GM21825 (cell line): Measurements from ENCODE around the gene CCL21.
"Not testable (repeated sequence)": the region's sequence is repeated elsewhere in the genome, so short reads cannot be mapped to it uniquely, and the experiment has no call there.

ENCODE experiments used
- ATAC-seq: cut with Tn5 transposase; IDR thresholded peaks from one replicate; pipeline ENCODE4 v1.9.1; 2021; ENCODE audit warnings: mild to moderate bottlenecking, moderate library complexity; ENCODE audit not compliant: unreplicated experiment

CCL21 gene, protein sequence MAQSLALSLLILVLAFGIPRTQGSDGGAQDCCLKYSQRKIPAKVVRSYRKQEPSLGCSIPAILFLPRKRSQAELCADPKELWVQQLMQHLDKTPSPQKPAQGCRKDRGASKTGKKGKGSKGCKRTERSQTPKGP

DNA sequence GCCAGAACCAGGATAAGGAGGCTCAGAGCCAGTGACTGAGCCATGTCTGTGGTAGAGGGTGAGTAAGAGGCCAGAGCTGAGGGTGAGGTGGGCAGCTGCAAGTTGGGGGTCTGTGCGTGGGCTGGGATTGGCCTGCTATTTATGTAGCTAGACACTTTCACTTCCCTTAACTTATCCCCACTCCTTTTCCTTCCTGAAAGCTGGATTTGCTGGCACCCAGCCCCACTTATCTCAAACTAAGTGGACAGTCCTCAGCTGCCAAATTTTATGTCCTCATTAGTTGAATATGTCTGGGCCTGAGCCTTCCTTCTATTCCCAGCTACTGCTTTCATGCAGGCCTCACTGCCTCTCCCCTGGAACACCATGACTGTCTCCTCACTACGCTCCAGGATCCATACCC, at the start of gene CCL21:
TSS of gene CCL21 (minus strand) at position 114 of the 400 bp plus-strand sequence. CDS start at position 44, 70 bp downstream.
- ATAC-seq, result no peak

DNA sequence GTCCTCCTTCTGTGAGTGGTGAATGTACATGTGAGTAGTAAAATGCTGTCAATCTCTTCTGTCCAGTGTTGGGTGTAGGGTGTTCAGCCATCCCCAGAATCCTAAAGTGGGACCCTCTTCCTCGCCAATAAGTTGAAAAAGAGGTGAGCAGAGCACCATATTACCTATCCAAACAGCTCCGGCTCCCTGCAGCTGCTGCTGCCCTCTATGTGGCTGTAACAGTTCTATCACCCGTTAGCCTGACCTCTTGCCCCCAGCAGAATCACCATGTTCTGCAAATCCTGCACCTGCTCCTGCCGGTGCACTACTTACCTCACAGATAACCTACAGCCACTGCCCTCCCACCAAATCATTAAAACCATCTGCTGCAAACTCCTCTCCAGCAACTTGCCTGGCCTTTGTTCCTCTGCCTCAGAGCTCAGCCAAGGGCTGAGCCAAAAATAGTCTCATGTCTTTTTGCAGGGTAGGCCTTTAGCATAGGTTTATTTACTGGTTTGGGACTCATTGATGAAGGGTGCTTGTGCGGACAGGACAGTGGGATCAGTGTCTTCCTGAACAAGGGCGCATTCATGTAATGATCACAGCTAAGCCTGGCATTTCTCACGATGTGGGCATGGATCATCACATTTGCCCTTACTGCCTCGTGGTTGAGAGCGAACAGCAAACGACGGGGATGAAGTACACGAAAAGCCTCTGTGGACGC, 49.6 kb upstream of the CCL21 start:
- ATAC-seq, result no peak

DNA sequence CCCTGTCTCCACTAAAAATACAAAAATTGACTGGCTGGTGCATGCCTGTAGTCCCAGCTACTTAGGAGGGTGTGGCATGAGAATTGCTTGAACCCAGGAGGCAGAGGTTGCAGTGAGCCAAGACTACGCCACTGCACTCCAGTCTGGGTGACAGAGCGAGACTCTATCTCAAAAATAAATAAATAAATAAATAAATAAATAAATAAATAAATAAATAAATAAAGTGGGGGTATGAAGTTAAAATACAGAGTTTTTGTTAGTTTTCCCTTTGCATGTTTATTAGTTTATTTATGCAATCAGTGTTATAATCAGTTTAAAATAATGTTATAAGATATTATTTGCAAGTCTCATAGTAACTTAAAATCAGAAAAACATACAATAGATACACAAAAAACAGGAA, 40.4 kb upstream of the CCL21 start:
- not testable (repeated sequence) for ATAC-seq

DNA sequence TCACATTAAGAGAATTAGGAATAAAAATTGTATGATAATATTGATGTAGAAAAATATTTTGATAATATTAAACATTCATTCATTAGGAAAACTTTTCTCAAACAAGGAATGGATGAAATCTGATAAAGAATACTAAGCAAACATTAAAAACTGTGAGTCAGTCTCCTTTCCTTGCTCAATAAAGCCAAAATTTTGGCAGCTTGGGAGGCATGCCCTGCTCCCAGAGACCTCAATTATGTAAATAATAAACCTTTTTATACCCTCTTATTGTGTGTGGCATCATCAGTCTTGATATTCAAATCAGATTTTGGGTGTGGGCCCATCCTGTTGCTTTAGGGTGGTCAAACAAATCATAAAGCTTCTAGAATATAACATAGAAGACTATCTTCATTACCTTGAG, 36.6 kb upstream of the CCL21 start:
- ATAC-seq, result no peak

DNA sequence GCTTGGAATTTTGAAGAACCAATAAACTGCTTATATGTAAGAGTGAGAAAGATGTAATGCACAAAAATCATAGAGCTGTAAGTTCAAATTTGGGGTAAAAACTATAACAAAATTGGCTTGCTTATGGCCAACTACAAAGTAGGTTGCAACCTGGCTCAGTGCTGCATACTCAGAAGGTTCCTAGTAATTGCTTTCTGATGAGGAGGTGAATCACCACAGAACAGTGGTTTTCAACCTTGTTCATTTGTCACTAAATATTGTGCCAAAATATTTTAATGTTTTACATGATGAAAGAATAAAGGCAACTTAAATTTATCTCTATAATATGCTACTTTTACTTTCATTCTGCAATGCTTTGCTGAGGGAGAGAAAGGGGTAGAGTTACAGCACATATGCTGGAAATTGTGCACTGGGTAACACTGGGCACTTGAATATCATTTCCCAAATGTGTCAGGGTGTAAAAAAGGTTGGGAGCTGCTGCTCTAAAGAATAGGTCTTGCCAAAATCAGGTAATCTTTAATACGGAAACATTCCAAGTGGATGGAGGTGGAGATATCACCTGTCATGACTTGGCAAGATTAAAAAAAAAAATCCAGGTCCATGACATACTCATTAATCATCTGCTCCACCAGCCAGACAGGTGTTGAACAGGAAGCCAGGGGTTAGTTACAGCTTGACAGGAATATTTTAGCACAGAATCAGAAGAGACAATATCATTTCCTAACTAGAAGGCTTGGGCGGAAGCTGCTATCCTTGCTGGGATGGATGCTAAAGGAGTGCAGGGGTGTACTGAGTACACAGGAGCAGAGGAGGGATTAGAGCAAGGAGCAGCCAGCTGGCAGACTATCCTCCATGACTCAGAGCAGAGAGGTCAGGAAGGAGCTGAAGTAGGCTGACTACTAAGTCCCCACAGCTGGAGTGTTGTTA, 34.6 kb upstream of the CCL21 start:
- no peak for ATAC-seq

DNA sequence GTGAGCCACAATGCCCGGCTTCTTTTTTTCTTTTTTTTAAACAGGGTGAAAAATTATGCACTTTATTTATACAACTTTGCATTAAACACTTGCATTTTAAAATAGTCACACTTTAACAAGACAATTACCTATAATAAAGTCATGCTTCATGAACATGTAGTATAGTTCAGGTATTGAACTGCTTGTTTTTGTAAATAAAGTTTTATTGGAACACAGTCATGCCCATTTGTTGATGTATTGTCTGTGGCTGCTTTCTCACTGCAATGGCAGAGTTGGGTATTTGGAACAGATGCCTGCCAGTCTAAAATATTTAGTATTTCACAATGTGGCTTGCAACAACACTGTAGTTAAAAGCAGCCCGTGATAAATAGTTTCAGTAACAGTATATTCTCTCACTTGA, 32.8 kb upstream of the CCL21 start:
- ATAC-seq, result no peak

DNA sequence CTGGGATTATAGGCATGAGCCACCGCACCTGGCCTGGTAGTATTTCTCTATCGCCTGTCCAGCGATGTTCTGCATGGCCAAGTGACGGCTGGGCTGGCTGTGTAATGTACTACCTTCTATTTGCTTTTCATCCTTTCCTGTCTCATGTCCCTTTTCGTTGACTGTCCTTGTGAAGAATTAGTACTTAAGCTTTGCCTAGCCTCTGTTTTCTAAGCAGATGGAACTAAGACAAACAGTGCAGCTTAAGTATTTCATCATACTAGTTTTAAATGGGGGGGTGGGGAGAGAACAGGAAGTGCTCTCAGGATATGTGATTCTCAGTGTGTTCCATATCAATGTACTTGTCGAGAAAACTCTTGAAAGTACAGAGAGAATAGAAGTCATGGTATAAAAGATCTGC, 31.7 kb upstream of the CCL21 start:
- no peak for ATAC-seq

DNA sequence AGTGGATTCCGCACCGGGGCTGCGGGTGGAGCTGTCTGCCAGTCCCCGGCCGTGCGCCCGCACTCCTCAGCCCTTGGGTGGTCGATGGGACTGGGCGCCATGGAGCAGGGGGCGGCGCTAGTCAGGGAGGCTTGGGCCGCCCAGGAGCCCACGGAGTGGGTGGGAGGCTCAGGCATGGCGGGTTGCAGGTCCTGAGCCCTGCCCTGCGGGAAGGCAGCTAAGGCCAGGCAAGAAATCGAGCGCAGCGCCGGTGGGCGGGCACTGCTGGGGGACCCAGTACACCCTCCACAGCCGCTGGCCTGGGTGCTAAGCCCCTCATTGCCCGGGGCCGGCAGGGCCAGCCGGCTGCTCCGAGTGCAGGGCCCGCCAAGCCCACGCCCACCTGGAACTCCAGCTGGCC, 30.2 kb upstream of the CCL21 start:
- ATAC-seq, result not testable (repeated sequence)

DNA sequence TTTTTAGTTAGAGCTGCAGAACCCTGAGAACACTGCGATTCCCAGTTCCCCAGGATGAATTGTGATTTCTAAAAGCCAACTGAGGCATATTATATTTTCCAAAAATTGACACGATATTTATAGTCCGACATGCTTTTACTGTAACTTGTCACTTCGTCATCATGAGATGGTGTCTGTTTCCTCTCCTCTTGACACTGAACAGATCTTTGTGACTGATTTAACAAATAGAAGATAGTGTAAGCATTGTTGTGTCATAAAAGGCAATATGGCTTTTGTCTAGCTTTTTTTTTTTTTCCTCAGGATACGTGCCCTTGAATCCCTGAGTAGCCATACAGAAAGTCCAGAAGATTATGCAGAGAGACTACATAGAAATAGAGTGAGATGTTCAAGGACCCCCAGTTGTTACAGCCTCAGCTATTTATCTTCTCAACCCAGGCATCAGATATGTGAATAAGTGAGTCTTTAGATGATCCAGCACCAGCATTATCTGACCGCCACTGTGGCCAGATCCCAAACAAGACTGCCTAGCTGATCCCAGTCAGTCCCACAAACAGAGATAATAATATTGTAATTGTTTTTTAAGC, 27.8 kb upstream of the CCL21 start:
- ATAC-seq, result no peak

DNA sequence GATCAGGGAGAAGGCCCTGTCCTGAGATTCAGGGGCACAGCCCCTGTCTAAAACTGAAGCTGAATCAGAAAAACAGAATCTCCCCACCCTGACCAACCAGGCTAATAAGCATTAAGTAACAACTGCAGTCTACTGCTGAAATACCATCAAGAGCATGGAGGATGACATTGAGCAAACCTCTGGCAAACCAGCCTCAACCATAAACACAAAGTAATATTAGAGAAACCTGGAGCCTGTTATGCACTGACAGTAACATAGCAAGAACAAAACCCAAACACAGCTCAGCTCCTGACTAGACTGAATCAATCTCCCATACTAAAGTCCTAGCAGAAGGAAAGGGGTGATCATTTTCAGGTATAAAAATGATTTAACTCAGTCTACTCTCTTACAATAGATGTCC, 24.8 kb upstream of the CCL21 start:
- ATAC-seq, result no peak

DNA sequence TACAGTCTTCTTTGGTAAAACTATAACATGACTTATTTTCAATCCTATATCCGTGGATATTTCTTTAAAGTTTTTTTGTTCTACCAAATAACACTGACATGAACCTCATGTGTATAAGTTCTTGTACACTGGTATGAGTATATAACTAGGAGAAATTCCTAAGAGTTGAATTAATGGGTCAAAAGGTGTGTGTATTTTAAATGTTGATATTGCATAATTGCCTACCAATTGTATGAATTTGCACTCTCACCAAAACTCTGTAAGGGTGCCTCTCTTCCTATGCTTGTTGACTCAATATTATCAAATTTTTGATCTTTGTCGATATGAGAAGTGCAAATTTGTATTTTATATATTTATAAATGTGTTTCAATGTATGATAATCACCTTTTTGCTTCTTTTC, 22.9 kb upstream of the CCL21 start:
- no peak for ATAC-seq

DNA sequence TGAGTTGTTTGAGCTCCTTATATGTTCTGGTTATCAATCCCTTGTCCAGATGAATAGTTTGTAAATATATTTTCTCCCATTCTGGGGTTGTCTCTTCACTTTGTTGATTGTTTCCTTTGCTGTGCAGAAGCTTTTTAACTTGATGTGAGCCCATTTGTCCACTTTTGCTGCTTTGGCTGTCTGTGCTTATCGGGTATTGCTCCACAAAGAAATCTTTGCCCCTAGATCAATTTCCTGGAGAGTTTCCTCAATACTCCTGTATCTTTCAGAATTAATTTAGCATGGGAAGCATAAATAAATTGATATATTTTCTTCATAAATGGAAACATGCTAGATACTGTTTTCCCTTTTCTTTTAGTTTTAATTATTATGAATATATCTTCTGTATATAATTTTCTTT, 22.5 kb upstream of the CCL21 start:
- ATAC-seq, result no peak

DNA sequence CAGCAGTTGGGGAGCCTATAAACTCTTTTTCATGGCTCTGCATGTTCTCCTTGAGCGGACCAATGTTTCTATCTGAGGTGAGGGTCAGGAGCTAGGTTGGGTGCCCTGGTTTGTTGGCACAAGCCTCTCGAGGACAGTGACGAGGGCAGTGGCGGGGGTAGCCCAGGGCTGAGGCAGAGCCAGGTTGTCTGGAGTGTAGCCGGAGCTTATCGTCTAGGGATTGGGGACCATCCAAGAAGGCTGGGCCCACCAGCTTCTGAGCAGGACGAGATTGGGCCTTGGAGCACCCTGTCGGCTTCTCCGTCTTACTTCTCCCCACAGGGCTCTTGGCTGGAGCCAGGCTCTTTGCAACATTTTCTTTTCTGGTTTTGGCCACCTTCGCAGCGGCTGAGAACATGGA, 13.2 kb upstream of the CCL21 start:
- no peak for ATAC-seq

DNA sequence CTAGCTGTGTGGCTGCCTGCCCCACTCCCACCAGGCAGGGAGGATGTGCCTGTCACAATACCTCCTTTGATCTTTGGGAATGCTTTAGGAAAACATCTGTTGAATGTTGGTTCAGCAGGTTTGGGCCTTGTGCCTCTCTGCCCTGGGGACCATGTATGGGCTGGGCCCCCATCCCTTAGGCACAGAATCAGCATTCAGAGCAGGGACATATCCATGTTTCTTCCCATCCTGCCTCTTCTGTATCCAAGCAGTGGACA, 9.8 kb upstream of the CCL21 start:
- ATAC-seq, result not testable (repeated sequence)

DNA sequence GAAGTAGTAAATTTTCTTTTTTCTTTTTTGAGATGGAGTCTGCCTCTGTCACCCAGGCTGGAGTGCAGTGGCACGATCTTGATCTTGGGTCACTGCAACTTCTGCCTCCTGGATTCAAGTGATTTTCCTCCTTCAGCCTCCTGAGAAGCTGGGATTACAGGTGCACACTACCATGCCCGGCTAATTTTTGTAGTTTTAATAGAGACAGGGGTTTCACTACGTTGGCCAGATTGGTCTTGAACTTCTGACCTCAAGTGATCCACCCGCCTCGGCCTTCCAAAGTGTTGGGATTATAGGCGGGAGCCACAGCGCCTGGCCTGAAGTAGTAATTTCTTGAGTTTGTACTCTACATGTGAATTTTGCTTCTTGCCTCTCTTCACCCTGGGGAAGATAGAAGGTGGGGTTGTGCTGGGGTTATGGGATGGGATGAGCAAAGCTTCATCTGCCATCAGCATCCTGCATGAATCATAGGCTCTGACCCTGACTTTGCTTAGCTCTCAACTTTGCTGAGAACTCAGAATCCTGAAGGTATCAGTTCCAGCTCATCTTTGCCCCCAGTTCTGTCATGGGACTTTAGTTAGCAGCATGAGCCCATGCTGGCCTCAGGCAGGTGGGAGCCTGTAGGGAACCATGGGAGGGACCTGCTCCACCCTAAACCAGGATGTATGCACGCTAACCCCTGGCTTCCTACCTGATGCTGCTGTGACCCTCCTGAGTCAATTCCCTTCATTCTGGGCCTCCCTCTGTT, 9.3 kb upstream of the CCL21 start:
- no peak for ATAC-seq

DNA sequence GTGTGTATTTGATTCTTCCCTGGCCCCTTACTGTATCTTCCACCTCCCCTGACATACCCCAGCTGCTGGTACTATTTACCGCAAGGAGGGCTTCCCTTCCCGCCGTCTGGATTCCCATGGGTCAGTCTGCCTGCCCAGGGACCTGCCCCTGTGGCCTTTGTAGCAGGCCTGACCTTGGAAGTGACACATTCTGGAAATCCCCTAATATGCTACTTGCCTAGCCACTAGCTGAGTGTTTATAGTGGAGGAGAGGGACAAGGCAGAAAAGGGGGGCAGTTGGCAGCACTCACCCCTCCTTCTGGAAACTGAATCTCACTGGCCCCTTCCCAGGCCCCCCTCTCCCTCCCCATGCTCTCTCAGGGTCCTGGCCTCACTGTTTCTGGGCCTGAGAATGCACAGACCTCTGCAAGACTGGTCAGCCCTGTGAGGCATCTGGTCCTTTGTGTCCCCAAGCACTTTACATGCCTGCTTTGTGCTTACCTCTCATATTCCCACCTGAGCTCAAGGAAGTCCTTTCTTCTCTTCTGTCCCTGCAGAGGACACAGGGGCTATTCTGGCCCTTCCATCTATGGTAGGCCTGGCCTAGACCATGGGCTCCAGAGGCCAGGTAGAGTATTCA, 8.2 kb upstream of the CCL21 start:
- no peak for ATAC-seq

DNA sequence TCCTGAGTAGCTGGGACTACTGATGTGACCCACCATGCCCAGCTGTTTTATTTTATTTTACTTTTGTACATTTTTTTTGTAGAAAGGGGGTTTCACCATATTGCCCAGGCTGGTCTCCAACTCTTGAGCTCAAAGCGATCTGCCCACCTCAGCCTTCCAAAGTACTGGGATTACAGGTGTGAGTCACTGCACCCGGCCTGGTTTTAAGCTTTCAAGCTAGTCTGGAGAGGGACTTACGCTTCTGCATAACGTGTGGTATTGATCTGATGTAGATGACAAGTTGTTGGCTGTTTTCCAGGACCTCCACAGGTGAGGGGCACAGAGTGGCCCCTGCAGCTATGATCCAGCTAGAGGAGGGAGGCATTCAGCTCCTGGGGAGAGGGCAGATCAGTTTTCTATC, 6.8 kb upstream of the CCL21 start:
- ATAC-seq, result no peak

DNA sequence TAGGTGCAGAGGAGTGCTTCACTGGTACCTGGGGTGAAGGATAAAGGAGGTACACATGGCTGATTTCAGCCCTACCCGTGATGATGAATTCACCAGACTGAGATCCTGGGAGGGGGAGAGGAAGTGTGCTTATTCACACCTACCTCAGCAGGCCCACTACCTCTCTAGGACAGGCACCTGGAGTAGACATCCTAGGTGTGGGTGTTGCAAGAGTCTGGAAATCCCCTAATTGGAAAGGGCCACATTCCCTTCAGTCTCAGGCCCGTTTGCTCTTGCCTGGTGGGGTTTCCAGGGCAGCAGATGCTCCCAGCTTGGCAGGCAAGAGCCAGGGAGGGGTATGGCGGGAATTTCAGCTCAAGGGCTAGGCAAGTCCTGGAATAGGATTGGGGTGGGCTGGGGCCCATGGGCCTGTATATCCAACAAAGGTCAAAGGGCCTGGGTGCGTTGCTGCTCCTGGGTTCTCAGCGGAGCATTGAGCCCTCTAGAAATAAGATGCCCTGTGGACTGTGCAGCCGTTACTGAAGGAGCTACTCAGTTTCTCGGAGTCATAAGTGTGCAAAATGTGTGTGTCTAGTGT, 5.8 kb upstream of the CCL21 start:
- no peak for ATAC-seq

DNA sequence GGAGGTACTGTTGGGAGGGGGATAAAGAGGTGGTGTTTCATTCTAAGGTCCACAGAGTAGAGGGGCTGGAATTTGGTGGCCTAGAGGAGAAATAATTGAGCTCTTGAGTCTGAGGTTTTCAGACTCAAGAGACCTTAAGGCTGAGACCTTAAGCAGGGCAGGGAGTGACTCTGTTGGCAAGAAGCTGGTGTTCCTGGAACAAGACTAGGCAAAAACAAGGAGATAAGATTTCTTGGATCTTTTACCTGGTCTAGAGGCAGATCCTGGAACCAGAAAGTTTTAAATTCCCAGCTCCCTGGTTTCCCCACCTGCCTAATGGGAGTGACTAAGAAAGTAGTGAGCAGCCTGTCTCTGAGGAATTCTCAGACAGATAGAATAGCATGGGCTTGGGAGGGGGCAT, 4.1 kb upstream of the CCL21 start:
- ATAC-seq, result no peak

DNA sequence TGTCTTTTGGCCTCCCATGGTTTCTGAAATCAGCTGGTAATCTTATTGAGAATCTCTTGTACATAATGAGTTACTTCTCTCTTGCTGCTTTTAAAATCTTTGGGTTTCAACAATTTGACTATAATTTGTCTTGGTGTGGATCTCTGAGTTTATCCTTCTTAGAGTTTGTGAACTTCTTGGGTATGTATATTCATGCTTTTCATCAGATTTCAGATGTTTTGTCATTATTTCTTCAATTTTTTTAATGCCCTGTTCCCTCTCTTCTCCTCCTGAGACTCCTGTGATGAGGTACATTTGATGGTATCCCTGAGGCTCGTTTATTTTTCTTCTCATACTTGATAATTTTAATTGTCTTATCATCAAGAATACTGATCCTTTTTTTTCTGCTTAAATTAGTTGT, 2.2 kb upstream of the CCL21 start:
- no peak for ATAC-seq
